Hypothalamus (tissue), 51 donors: ENCODE measurements around the gene INSRR.

ENCODE experiments used
- DNase-seq, 51 donors: peaks; one replicate each; lab custom pipeline; 2025; lab: John Stamatoyannopoulos, UW

INSRR gene

DNA sequence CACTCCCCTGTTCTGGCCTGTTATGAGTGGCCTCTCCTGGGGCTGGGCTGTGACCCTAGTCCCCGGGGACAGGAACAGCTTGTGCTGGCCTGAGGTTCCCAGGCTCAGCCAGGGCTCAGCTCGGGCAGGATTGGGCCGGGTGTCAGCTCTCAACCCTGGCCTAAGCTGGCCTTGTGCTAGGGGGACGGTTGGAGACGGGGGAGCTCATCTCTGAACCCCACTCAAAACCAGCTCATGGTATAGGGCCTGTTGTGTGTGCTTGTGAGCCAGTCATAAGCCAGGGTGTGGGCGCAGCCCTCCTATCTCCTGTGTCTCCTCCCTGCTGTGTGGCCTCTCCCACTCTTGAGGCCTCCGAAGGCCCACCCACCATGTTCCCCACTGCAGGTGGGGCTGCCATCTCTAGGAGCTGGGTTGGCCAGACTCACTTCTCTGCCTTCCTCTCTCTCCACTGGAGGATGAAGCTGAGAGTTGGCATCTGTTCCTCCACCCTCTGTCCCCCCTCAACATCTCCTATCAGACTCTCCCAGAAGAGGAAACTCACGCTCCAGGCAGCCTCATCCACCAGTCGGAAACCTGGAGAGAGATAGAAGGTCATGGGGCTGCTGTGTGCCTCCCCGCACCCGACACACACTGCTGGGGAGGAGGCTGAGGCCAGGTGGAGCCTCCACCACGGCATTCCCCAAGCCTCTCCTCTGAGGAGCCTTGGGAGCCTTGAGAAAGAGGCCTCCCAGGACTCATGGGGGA, 36.0 kb upstream of the INSRR start:
- DNase-seq, result no peak

DNA sequence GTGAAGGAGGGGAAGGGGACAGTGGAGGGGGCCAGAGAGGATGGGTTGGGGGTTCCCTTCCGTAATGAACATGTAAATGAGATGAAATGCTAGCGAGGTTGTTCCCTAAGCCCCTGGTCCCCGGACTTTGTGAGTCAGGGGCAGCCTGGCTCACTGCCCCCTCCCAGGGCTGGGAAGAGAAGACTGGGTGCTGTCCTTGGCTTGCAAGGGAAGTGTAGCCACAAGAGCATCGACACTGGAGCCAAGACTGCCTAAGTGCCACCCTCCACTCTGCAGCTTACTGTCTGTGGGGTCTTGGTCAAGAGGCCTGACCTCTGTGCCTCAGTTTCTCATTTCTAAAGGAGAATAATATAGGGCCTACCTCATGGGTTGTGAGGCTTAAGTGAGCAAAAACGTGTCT, 35.1 kb upstream of the INSRR start:
- DNase-seq, result no peak

DNA sequence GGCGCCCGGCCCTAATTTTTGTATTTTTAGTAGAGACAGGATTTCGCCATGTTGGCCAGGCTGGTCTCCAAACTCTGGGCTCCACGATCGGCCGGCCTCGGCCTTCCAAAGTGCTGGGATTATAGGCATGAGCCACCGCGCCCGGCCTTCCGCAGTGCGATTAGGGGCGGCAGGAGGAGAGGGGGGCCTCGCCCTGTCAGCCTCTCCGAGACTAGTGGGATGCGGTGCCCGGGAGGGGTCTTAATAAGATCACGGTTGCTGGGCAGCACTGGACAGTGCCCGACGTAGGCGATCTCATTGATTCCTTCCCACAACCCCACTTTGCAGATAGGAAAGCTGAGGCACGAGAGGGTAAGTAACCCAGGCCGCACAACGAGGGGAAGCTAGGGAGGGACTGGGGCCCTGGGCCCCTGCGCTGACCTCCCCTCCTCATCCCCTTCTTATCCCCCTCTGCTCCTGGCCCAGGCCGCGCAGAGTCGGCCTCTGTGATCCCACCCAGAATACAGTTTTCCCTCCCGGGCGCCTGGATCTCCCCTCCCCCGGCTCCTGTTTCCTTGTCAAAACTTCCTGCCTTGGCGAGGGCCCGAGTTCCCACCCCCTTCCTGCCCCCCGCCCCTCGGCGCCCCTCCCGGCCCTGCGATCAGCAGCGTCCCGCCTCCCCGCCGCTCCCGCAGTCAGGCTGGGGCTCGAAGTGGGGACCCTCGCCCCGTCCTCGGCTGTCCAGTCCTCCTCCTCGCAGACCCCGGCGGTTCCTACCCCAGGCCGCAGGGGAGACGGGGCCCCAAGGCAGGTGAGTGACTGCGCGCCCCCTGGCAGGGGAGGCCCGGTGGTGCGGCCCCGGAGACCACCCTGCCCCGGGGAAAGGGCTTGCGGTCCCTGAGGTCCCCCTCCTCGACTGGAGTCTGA, 34.4 kb upstream of the INSRR start, which contains the start of gene PEAR1:
Gene PEAR1 (plus strand): TSS at position 671 of the 906 bp plus-strand sequence. CDS start 10,209 bp downstream, outside the sequence.
- no peak for DNase-seq

DNA sequence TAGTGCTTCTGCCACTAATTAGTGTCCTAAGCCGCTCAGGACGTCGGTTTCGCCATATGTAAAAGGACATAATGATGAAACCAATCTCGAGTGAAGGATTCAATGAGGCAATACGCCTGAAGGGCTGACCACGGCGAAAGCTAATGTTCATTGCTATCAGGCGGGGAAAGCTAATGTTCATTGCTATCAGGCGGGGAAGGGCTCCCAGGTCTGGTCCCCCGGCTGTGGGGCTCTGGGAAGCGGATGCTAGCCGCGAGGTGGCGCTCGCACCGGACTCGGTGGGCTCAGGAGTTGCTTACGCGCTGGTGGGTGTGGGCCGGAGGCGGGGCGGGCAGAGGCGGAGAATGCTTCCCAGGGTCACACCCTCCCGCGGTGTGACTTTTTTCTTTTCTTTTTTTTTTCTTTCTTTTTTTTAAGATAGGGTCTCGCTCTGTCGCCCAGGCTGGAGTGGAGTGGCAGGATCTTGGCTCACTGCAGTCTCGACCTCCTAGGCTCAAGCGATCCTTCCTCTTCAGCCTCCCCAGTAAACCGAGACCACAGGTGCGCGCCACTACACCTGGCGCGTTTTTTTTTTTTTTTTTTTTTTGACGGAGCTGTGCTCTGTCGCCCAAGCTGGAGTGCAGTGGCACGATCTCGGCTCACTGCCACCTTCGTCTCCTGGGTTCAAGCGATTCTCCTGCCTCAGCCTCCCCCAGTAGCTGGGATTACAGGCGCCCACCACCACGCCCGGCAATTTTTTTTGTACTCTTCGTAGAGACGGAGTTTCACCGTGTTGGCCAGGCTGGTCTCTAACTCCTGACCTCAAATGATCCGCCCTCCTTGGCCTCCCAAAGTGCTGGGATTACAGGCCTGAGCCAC, 33.5 kb upstream of the INSRR start:
- DNase-seq, result peak in 48 of 51 donors; percentile 4 to 82 (median 51)

DNA sequence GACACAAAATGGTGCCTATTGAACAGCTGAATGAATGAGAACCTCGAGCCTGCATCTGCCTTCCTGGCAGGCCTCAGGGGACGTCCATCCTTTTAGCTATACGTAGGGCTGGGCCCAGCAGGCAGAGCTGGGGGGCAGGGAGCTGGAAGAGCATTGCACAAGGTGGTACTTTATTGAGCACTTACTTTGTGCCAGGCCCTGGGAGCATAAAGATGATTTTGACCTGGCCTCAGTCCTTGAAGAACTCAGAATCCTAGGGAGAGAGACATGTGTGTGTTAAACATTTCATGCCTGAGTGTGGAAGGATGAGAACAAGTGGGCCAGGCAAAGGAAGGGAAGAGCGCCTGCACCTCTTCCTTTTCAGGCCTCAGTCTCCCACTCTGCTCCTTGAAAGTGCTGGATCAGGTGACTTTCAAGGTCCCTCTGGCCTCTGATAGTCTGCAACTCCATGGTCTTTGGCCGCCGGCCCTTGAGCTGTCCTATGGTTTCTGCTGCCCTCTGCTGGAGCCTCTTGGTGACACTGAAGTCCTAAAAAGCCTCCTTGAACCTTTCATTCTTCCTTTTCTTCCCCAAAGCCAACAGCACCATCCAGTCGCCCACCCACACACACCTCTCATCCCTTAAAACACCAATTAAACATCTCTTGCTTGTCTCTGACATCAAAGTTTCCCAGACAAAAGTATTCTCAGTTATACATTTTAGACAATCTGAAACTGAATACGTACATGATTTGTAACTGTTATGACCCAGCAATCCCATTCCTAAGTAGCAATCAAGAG, 31.1 kb upstream of the INSRR start:
- peak in 49 of 51 donors; percentile 4 to 83 (median 53) for DNase-seq

DNA sequence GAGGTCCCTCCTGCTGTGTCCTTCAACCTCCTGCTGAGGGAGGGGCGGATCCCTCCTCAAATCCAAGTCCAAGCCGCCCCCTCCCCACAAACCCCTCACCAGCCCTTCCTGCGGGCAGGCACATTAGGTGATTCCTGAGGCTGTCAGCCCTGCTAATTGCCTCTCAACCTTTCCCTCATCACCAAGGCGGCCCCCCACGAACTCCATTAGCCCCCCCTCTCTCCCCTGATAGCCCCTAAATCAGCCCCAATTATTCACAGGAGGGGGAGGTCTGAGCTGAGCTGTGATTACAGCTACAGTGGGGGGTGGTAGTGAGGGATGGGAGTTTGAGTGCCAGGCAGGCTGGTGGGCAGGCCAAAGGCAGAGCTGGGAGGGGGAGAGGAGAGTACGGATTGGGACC, 28.8 kb upstream of the INSRR start:
- DNase-seq, result no peak

DNA sequence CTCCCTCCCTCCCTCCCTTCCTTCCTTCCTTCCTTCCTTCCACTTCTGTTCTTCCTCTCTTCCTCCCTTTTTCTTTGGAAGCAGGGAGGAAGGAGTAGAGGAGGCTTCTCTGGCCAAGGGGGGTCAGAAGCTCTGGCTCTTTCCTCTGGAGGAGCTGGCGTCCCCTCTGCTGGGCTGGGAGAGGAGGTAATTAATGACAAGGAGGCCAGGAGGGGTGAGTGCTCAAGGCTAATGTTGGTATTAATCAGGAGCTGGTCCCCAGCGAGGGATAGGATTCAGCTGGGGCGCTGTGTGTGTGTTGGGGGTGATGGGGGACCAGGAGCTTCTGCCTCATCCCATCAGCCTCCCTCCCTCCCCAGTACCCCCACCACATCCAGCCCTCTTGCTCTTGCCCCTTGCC, 28.4 kb upstream of the INSRR start:
- DNase-seq, result no peak

DNA sequence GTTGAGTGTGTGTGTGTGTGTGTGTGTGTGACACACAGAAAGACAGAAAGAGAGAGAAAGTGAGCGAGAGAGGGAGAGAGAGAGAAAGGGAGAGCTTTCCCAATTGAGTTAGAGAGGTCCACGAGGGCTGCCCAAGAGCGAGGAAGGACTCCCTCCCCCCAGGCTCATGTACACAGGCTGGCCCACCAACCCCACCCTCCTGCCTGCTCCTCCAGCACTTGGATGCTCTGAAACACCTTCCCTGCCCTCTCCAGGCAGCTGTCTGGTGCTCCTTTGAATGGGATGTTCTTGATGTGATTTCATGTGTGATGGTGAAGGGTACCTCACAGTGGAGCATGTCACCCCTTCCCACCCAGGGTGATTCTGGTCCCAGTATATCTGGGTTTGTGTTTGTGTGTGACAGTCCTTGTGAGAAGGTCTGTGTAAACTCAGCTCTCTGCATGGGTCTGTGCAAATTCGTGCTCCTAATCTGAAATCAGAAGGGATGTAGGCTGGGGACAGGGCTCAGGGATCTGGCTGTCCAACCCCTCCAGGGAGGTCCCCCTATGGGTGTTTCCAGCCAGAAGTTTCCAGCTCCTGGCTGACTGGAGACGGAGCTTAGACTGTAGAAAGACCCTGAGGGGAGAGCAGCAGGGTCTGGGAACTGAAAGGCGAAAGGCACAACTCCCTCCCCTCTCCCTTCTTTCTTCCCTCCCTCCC, 27.8 kb upstream of the INSRR start:
- DNase-seq, result no peak

DNA sequence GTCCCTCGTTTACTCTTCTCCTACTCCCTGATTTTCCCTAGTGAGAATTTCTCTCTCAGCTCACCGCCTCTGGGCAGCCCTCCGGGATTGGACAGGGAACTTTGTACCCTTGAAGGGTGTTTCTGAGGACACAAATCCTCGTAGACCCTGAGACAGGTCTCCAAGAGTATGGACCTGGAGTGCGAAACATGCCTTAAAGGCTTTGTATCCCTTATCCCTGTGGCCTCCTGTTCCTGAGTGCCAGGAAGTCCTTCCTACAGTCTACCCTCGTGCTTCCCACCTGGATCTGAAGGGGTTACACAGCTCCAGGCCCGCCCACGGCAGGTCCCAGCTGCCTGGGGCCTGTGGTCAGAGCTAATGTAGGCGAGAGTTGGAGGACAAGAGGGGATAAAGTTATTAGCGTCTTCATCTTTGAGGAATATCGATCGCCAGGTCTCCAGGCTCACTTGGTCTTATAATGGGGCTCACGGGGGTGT, 27.0 kb upstream of the INSRR start:
- no peak for DNase-seq

DNA sequence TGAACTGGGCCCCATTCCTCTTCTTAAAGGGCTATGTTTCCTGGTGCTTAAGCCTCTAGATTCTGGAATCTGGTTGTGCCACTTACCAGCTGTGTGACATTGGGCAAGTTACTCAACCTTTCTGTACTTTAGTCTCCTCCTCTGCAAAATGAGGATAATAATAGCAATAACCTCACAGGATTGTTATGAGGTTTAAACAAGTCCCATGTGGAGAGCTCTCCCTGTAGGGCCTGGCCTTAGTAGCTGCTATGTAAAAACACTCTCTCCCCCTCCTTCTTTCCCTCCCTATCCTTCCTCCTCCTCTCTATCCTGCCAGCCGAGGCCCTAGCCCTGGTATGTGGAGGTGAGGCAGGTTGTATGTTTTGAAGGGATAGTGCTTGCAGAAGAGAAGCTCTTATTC, 26.4 kb upstream of the INSRR start:
- DNase-seq, result no peak

DNA sequence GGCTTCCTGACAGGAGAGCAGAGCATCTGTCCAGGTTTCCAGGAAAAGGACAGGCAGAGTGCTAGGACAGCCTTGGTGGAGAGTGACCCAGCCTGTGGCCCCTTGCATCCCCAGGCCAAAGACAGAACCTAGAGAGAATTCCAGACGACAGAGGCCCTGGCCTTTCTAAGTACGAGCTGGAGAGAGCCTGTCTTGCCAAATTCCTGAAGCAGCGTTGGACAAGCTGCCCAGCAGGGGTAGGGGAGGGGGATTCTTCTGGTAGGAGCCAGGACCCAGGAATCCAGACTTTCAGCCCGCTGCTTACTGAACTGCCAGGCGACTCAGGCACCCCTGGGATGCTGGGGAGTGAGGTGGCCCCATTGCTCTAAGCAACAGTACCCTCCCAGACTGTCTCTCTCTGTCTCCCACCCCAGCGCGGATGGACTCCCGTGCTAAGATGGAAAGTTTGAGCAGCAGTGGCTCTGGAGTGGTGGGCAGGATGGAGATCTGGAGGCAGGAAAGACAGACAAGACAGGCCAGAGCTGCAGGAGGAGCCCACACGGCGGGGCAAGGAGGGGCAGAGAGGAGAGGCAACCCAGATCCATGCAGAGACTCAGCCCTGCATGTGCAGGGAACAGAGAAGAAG, 25.8 kb upstream of the INSRR start:
- no peak for DNase-seq

DNA sequence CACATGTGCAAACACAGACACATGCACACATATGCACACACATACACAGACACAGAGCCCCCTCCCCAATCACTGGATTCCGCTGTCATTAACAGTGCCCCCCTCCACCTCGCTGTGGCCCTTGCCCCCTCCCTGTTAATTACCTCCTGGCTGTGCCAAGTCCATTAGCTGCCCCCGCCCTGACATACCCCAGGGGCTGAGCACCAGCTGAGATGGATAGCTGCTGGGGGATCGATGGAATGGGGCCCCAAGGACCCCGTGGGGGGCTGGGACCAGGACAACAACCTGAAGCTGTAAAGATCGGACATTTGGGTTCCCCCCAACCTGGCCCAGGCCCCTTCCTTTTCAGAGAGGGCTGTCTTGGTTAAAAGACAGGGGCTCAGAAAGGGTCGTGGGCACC, 25.0 kb upstream of the INSRR start:
- no peak for DNase-seq

DNA sequence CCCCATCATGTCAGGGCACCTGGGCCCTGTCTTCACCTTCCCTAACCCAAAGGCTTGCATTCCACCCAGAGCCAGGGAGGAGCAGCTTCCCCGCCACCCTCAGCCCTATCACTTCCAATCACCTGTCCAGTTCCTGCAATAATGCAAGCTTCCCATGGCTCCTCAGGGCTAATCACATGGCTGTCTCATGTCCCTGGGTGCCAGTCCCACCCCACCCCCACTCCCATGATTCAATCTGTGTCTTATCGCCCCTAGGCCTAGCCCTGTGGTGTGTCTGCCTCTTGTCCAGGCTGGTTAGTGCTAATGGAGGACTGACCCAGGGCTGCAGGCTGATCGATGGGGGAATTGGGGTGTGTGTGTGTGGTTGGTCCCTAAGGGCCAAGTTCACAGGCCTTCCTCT, 23.6 kb upstream of the INSRR start:
- DNase-seq, result no peak

DNA sequence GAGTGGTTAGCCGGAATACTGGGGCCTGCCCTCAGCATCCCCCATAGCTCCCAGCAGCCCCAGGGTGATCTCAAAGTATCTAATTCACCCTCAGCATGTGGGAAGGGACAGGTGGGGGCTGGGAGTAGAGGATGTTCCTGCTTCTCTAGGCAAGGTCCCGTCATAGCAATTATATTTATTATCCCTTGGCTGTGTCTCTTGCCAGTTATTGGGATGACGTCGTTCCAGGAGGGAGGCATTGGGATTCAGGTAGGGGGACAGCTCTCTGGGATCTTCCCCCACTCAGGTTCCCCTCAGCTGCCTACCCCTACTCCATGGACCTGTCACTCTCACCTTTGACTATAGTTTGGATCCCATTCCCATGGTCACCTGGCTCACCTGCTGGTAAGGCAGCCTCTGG, 22.7 kb upstream of the INSRR start:
- no peak for DNase-seq

DNA sequence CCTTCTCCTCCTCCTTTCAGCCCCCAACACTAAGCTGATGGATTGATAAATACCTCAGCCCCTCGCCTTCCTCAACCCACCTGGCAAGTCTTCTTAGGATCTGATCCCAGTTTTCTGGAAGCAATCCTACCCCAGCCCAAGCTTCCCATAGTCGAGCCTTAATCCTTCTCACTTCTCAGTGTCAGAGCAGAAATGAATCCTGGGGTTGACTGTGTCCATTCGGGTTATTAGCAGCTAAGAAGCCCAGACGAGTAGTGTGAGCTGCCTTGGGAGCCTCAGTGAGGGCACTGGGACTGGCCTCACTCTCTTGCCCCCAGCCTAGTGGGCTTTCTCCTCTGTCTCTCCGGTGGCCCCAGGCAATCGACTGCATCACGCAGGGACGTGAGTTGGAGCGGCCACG, 22.2 kb upstream of the INSRR start:
- no peak for DNase-seq

DNA sequence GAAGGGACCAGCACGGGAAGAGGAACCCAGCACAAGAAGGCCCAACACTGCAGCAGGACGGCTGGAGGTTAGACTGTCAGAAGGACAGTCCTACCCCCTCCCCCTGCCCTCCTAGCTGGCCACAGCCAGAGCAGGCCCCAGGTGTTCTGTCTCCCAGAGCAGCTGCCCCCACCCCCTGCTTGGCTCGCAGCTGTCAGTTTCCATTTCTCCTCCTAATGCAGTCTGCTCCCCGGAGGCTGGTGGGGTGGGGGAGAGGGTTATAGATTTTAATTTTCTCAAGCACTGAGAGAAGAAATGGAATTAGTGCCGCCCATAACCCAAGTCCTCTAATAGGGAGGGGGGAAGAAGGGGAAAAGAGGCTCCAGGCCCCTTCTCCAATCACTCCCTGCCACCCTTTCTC, 21.6 kb upstream of the INSRR start:
- no peak for DNase-seq

DNA sequence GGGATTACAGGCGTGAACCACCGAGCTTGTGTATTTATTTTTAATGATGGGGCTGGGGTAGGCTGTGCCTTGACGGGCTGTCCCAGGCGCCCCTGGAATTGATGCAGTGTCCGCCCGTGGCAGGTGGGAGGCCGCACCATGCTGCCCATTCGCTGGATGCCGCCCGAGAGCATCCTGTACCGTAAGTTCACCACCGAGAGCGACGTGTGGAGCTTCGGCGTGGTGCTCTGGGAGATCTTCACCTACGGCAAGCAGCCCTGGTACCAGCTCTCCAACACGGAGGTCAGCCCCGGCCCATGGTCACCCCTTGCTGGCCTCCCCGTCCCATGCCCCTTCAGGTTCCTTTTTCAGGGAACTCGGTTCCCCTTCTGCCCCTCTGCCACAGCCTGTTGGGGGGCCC, 21.0 kb upstream of the INSRR start:
- no peak for DNase-seq

DNA sequence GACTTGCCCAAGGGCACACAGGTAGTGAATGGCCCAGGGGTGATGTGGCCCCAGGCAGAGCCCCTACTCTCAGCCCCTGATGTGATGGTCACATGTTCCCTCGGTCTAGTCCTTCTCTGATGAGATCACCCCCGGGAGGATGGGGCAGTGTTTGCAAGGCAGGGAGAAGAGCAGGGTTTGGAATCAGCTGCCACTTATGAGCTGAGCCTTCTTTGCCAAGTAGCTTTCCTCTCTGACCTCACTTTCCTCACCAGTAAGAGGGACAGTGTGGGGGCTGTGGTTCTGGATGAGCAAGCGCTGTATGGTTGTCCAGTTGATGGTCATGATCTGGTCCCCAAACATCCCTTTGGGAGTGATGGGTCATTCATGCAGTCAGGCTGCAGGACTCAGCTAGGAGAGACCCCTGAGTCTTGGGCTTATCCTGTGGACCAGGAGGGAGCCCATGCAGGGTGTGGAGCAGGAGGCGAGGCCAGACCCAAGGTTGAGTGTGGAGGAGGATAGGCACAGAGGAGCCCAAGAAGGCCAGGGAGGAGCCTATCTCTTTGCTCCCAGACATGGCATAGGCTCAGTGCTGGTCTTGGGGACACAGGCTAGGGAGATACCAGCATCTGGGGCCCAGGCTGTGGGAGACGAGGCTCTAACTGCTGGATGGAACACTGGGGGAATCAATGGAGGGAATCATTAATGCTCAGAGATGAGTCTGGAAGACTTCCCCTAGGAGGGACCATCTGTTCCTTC, 18.7 kb upstream of the INSRR start:
- no peak for DNase-seq
